SK-MEL-5 (cell line): ENCODE results near the gene PLA2G2F. TPM values are rescaled to one million over a fixed set of nuclear protein-coding genes. Genes with fewer than 3 reads are reported as not detected.
"Not testable (repeated sequence)": the region's sequence is repeated elsewhere in the genome, so short reads cannot be mapped to it uniquely, and the experiment has no call there.

Experiments used
- DNase-seq: peaks from one replicate; pipeline ENCODE4 v3.0.0-alpha.2; 2016; ENCODE audit warnings: low read depth, low spot score
- in situ Hi-C: cut with HindIII; loops from 2 replicates; pipeline ENCODE4 v1.10.0; 2016; ENCODE audit warnings: low sequenced_read_pairs, high pct_unique_total_duplicates, low pct_unique_long_range_greater_than_20kb
- total RNA-seq: library from RNA; depleted of rRNA; stranded (reverse); fragments of >200 nt; shearing (Covaris generic); gene quantifications from 2 replicates; pipeline ENCODE4 v1.2.3, GENCODE V29; 2014

Gene PLA2G2F
- total RNA-seq, 1 experiment from 2014 or later: not detected

DNA sequence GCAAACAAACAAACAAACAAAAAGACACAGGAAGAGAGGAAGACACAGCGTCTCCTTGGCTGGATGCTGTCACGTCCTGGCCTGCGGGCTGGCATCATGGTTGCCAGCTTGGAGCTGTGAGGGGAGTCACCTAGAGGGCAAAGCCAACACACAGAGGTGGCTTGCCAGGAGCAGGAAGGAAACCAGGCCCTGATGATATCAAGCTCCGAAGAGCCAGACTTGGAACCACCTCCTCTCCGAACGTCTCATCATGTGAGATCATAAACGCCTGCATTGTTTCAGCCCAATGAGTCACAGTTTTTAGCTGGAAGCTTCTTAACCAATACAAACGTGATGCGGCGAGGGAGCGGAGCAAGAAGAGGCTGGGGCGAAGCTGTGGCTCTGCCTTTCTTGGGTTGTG, 28.4 kb upstream of the PLA2G2F start:
- in situ Hi-C loops: no loop called here
- DNase-seq: peak; percentile 79

- DNase-seq: no peak
- in situ Hi-C loops: no loop called here
Measured at GRCh38 chr1:20111452-20111851, 27.7 kb upstream of the PLA2G2F start.

GRCh38 chr1:20112279-20113000, 26.7 kb upstream of the PLA2G2F start:
- in situ Hi-C loops: no loop called here
- DNase-seq: no peak

GRCh38 chr1:20114021-20114648, 25.0 kb upstream of the PLA2G2F start:
- DNase-seq: no peak
- in situ Hi-C loops: no loop called here

DNA sequence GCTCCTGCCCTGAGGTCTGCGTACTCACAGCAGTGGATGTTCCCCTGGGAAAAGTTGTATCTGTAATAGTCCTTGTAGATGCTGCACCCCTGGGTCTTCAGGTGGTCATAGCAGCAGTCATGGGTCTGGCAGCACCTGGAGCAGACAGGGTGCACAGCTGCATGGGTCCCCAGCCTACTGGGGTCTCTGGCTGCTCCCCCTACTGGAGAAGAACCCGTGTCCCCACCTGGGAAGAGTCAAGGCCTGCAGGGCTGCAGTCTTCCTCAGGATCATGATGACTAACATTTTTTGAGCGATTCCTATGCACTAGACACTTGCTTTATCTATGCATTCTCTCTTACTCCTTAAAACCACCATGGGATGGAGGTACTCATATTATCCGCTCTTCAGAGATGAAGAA, 23.6 kb upstream of the PLA2G2F start:
- in situ Hi-C loops: no loop called here

GRCh38 chr1:20115916-20116315, 23.2 kb upstream of the PLA2G2F start:
- no peak for DNase-seq
- in situ Hi-C loops: no loop called here

More for the DNA sequence above, 23.6 kb upstream of the PLA2G2F start:
- DNase-seq: no peak

- in situ Hi-C loops: no loop called here
Measured at GRCh38 chr1:20117236-20117635, 21.9 kb upstream of the PLA2G2F start.

DNA sequence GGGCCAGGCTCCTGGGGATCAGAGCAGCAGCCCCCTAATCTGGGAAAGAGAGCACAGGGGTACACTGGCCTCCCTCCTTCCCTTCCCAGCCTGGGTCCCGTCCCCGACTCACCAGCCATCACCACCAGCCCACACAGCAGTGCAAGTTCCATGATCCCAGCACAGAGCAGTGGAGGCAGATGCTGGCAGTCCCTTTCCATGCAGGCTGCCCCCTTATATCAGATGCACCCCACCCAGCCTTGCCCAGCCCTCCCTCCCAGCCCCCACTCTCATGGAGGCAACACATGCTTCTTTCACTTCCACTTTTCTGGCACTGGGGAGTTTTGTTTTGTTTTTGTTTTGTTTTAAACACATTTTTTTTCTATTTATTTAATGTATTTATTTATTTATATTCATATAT, 19.8 kb upstream of the PLA2G2F start, which contains the start of gene PLA2G2D:
PLA2G2D (minus strand) TSS at position 190 of the 400 bp plus-strand sequence; CDS start at position 152, 38 bp downstream.
- in situ Hi-C loops: no loop called here
- no peak for DNase-seq

More at GRCh38 chr1:20117236-20117635, 21.9 kb upstream of the PLA2G2F start:
- no peak for DNase-seq

GRCh38 chr1:20120796-20121195, 18.3 kb upstream of the PLA2G2F start:
- in situ Hi-C loops: no loop called here

GRCh38 chr1:20123722-20124455, 15.2 kb upstream of the PLA2G2F start:
- in situ Hi-C loops: no loop called here
- DNase-seq: no peak

More at GRCh38 chr1:20120796-20121195, 18.3 kb upstream of the PLA2G2F start:
- no peak for DNase-seq

DNA sequence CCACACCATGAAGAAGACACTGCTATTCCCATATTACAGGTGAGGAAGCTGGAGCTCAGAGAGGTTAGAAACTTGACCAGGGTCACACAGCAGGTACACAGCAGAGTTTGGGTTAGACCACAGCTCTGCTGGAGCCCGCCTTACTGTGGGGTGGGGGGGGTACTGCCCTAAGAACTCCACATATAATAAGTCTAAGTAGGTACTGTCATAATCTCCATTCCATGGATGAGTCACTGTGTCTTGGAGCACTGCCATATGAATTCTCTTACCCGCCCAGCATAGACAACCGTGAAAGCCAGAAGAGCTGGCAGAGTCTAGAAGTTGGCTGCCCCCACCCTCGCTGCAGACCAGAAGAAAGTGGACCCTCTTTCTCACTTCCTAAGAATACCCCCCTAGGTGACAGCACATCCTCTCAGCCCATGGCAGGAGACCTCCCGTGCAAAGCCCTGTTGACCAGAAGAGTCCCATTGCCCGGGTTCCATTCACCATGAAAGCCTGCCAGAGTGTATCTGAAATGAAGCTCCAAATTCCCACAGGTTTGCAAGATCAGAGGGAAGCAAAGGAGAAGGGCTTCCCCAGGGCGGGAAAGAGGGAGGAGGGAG, 14.6 kb upstream of the PLA2G2F start:
- in situ Hi-C loops: no loop called here
- peak; percentile 15 for DNase-seq

GRCh38 chr1:20125100-20125499, 14.0 kb upstream of the PLA2G2F start:
- in situ Hi-C loops: no loop called here
- no peak for DNase-seq

- DNase-seq: no peak
- in situ Hi-C loops: no loop called here
Measured at GRCh38 chr1:20126041-20126805, 12.9 kb upstream of the PLA2G2F start.

DNA sequence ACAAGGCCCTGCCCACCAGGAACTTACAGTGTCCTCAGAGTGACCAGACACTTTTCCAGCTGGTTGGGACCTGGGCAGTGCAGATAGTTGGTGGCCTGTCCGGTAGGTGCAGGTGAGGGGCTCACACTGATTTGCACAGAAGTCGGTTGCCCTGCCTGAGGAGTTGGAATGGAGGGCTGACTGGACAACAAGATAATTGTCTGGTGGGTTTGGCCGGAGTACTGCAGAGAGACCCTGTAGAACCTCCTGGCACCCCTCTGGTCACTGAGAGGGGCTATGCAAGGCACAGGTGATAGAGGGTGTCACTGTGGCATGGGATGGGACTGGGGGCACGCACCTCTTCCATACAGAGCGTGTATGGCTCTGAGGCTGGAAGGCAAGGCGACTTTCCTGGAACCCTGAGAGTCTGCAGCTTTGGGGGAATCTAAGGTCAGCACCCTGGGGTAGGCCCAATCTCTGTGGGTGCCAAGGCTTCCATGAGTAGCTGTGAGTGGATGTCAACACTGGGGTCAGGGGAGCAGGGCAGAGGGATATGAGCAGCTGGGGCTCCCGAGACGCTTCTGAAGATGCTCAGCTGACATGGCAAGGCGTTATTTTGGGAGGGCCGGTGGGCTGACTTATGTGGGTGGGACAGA, 12.2 kb upstream of the PLA2G2F start:
- DNase-seq: no peak
- in situ Hi-C loops: no loop called here

DNA sequence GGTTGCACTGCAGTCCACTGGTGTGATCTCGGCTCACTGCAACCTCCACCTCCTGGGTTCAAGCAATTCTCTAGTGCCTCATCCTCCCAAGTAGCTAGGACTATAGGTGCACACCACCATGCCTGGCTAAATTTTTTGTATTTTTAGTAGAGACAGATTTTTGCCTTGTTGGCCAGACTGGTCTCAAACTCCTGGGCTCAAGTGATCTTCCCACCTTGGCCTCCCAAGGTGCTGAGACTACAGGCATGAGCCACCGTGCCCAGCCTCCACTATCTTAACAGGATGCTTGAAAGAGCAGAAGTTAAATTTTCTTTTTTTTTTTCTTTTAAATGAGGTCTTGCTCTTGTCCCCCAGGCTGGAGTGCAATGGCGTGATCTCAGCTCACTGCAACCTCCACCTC, 8.6 kb upstream of the PLA2G2F start:
- in situ Hi-C loops, DNase-seq: not testable (repeated sequence)

DNA sequence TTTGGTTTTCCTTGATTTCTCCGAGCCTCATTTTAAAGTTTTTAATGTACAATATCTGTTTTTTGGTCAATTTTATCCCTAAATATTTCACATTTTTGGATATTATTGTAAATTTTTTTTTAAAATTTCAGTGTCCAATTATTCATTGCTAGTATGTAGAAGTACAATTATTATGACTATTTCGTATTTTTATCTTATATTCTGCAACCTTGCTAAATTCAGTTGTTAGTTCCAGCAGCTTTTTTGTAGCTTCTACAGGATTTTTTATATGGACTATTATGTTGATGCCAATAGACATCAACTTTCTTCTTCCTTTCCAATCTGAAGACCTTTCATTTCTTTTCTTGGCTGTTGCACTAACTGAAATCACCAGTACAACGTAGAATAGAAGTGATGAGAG, 4.1 kb upstream of the PLA2G2F start:
- DNase-seq: no peak
- in situ Hi-C loops: no loop called here

- in situ Hi-C loops: no loop called here
- DNase-seq: no peak
Measured at GRCh38 chr1:20136249-20136648, 2.9 kb upstream of the PLA2G2F start.
